CD14-positive monocyte (primary cell): Measurements from ENCODE around the gene ALLC. TPM values are rescaled to one million over a fixed set of nuclear protein-coding genes. Genes with fewer than 3 reads are reported as not detected.

Source experiments
- DNase-seq, 3 donors: peaks; one replicate each; pipeline ENCODE4 v3.0.0-alpha.2; 2011 to 2022
- H2AFZ ChIP-seq: 2 replicates; pipeline ENCODE4 v1.6.0; 2012; ENCODE audit warnings: mild to moderate bottlenecking, low read depth, low read length, inconsistent platforms; ENCODE audit not compliant: insufficient read depth, poor library complexity, severe bottlenecking
- H3K27ac ChIP-seq, 2 donors: 1 replicate in 1 of 2; 2 replicates in 1 of 2; pipeline ENCODE4 v1.5.1; 2012 to 2013; ENCODE audit warnings: low read length in 2 of 2, control low read depth in 1 of 2, inconsistent platforms in 1 of 2, low read depth in 1 of 2, mild to moderate bottlenecking in 1 of 2
- H3K27me3 ChIP-seq, 2 donors: one replicate each; pipeline versions ENCODE4 v1.6.0 to v1.6.1; 2011 to 2013; ENCODE audit warnings: low read length in 2 of 2; ENCODE audit not compliant: control insufficient read depth in 2 of 2, insufficient read depth in 2 of 2
- H3K36me3 ChIP-seq, 2 donors: replicated peaks in 1 of 2; 1 replicate in 1 of 2; 2 replicates in 1 of 2; pipeline versions ENCODE4 v1.5.1 to v1.6.1; 2012 to 2013; ENCODE audit warnings: low read length in 2 of 2, control low read depth in 1 of 2, inconsistent platforms in 1 of 2, mild to moderate bottlenecking in 1 of 2; ENCODE audit not compliant: insufficient read depth in 2 of 2, control insufficient read depth in 1 of 2
- H3K4me1 ChIP-seq, 2 donors: 1 replicate in 1 of 2; 2 replicates in 1 of 2; pipeline versions ENCODE4 v1.5.1 to v1.6.1; 2012 to 2013; ENCODE audit warnings: low read length in 2 of 2, control low read depth in 1 of 2, inconsistent platforms in 1 of 2, mild to moderate bottlenecking in 1 of 2, moderate library complexity in 1 of 2; ENCODE audit not compliant: insufficient read depth in 2 of 2, control insufficient read depth in 1 of 2
- H3K4me2 ChIP-seq: replicated peaks from 2 replicates; pipeline ENCODE3; 2012; ENCODE audit warnings: low read length, moderate library complexity, mild to moderate bottlenecking; ENCODE audit not compliant: poor library complexity, severe bottlenecking; ENCODE audit errors: extremely low read depth
- H3K4me3 ChIP-seq, 3 experiments: fragments of 200-600 bp in 1 of 3; sonication (generic) in 1 of 3; replicated peaks in 1 of 3; 1 replicate in 2 of 3; 2 replicates in 1 of 3; pipeline ENCODE4 v1.5.1; 2011 to 2013; ENCODE audit warnings: low read length in 3 of 3, mild to moderate bottlenecking in 3 of 3, control low read depth in 2 of 3, low read depth in 2 of 3, inconsistent platforms in 1 of 3, moderate library complexity in 1 of 3
- H3K79me2 ChIP-seq: 2 replicates; pipeline ENCODE4 v1.6.0; 2012; ENCODE audit warnings: mild to moderate bottlenecking, control low read depth, inconsistent platforms, low read length, moderate library complexity; ENCODE audit not compliant: insufficient read depth
- H3K9ac ChIP-seq: 2 replicates; pipeline ENCODE4 v1.6.0; 2017; ENCODE audit warnings: low read length, mild to moderate bottlenecking; ENCODE audit not compliant: insufficient read depth, poor library complexity, severe bottlenecking
- H3K9me3 ChIP-seq, 2 donors: replicated peaks in 1 of 2; 1 replicate in 1 of 2; 2 replicates in 1 of 2; pipeline versions ENCODE4 v1.5.1 to v1.6.1; 2012 to 2013; ENCODE audit warnings: low read length in 2 of 2, control low read depth in 1 of 2; ENCODE audit not compliant: control insufficient read depth in 1 of 2, insufficient read depth in 1 of 2
- H4K20me1 ChIP-seq: 2 replicates; pipeline ENCODE4 v1.6.0; 2012; ENCODE audit warnings: mild to moderate bottlenecking, low read length, control low read depth, moderate library complexity; ENCODE audit not compliant: insufficient read depth
- H3K27ac Mint-ChIP-seq, 7 donors: one replicate each; pipeline ENCODE4 v1.8.0; 2020; ENCODE audit warnings: mild to moderate bottlenecking in 7 of 7, mixed read lengths in 7 of 7, moderate library complexity in 6 of 7, inconsistent platforms in 2 of 7
- H3K27me3 Mint-ChIP-seq, 3 donors: one replicate each; pipeline ENCODE4 v1.8.0; 2021 to 2022; ENCODE audit warnings: low read depth in 3 of 3, mild to moderate bottlenecking in 3 of 3, mixed read lengths in 3 of 3, moderate library complexity in 3 of 3, inconsistent platforms in 1 of 3
- H3K36me3 Mint-ChIP-seq, 2 donors: one replicate each; pipeline ENCODE4 v1.8.0; 2020; ENCODE audit warnings: mixed read lengths in 2 of 2, inconsistent platforms in 1 of 2, mild to moderate bottlenecking in 1 of 2
- H3K4me1 Mint-ChIP-seq: one replicate; pipeline ENCODE4 v1.8.0; 2020; ENCODE audit warnings: mild to moderate bottlenecking, mixed read lengths
- H3K4me3 Mint-ChIP-seq, 2 donors: one replicate each; pipeline ENCODE4 v1.8.0; 2020; ENCODE audit warnings: mild to moderate bottlenecking in 2 of 2, mixed read lengths in 2 of 2, moderate library complexity in 1 of 2
- H3K9me3 Mint-ChIP-seq, 7 donors: one replicate each; pipeline ENCODE4 v1.8.0; 2020 to 2022; ENCODE audit warnings: mixed read lengths in 7 of 7, mild to moderate bottlenecking in 6 of 7, moderate library complexity in 6 of 7, inconsistent platforms in 2 of 7
- CTCF ChIP-seq: fragments of 200-600 bp; IDR thresholded peaks from one replicate; pipeline ENCODE4 v1.8.0; 2022; ENCODE audit warnings: antibody characterized with exemption, mild to moderate bottlenecking
- WGBS: methylation state at CpG from one replicate; pipeline ENCODE4 v1.1.5; 2013; ENCODE audit warnings: missing lambda C conversion rate; ENCODE audit not compliant: insufficient coverage; 5-methylcytosine and 5-hydroxymethylcytosine counted together
- intact Hi-C, 2 donors: fragments of 100-400 bp; cut with micrococcal nuclease; formaldehyde crosslinking; loops; one replicate each; pipeline versions ENCODE4 v1.15.0 to v1.15.1; 2023
- polyA plus RNA-seq, 3 donors: library from polyadenylated mRNA; depleted of rRNA in 1 of 3; unstranded in 2 of 3; stranded (reverse) in 1 of 3; fragments of 300-500 nt in 2 of 3; fragments of >200 nt in 1 of 3; fragmentation: Illumina TruSeq in 2 of 3; gene quantifications; 1 replicate in 2 of 3; 2 replicates in 1 of 3; pipeline ENCODE4 v1.2.3, GENCODE V29; 2012 to 2021

Gene ALLC
- polyA plus RNA-seq, 3 donors = not detected

GRCh38 chr2:3647246-3647645 is 10.8 kb upstream of the ALLC start:
- H2AFZ ChIP-seq = no peak overlapping the region
- Mint-ChIP-seq H3K9me3 (peaks cover 0 to 5% (median 0%) of the 10 kb centered on the region in 7 donors), H3K27me3 (peaks cover 13 to 19% (median 14%) of the 10 kb centered on the region in 3 donors), H3K4me3 (no peak overlapping the region), H3K27ac (no peak overlapping the region), H3K4me1 (peaks cover 11% of the 10 kb centered on the region), H3K36me3 (no peaks in the 10 kb centered on the region)
- no peaks in the 10 kb centered on the region for H4K20me1 ChIP-seq
- no peak overlapping the region for H3K4me2 ChIP-seq
- 84% methylated on average over 13 of the region's 13 CpGs for WGBS
- intact Hi-C loops = loop anchor here in 1 of 2 donors (5.0 kb wide), 1 partner anchor 220 kb away; no protein-coding TSS in a partner anchor
- H3K27ac ChIP-seq = no peak overlapping the region
- peaks cover 0 to 10% of the 10 kb centered on the region in 2 donors for H3K27me3 ChIP-seq
- no peak for DNase-seq
- H3K79me2 ChIP-seq = no peaks in the 10 kb centered on the region
- TF ChIP-seq CTCF = no peak
- H3K9me3 ChIP-seq = no peaks in the 10 kb centered on the region
- no peak overlapping the region for H3K4me3 ChIP-seq
- H3K9ac ChIP-seq = no peak overlapping the region
- H3K4me1 ChIP-seq = peaks cover 2 to 9% of the 10 kb centered on the region in 2 donors
- H3K36me3 ChIP-seq = no peaks in the 10 kb centered on the region

- Histone ChIP-seq H3K27me3 (peaks cover 0 to 17% of the 10 kb centered on the region in 2 donors), H3K9ac (no peak overlapping the region), H4K20me1 (no peaks in the 10 kb centered on the region), H3K27ac (no peak overlapping the region), H3K4me2 (no peak overlapping the region), H3K4me1 (peaks cover 2 to 10% of the 10 kb centered on the region in 2 donors), H3K79me2 (no peaks in the 10 kb centered on the region), H2AFZ (no peak overlapping the region), H3K4me3 (no peak overlapping the region), H3K36me3 (no peaks in the 10 kb centered on the region), H3K9me3 (no peaks in the 10 kb centered on the region)
- DNase-seq = no peak
- no peak for TF ChIP-seq CTCF
- WGBS = 88% methylated on average over 12 of the region's 14 CpGs
- Mint-ChIP-seq H3K4me3 (no peak overlapping the region), H3K36me3 (no peaks in the 10 kb centered on the region), H3K27me3 (peaks cover 14 to 27% (median 21%) of the 10 kb centered on the region in 3 donors), H3K27ac (no peak overlapping the region), H3K9me3 (peaks cover 0 to 5% (median 0%) of the 10 kb centered on the region in 7 donors), H3K4me1 (peaks cover 11% of the 10 kb centered on the region)
- intact Hi-C loops = loop anchor here in 1 of 2 donors (5.0 kb wide), 1 partner anchor 221 kb away; no protein-coding TSS in a partner anchor
Observed at GRCh38 chr2:3647831-3648651, 10.0 kb upstream of the ALLC start.
